Testis (tissue), 2 donors: ENCODE measurements around the gene PPP1CB.

Source experiments
- CTCF ChIP-seq, 3 experiments: fragments of 450-650 bp in 2 of 3; fragments of 200-600 bp in 1 of 3; sonication (generic) in 1 of 3; IDR thresholded peaks; one replicate each; pipeline ENCODE4 v1.5.1; 2016 to 2019; ENCODE audit warnings: antibody characterized with exemption in 3 of 3, mild to moderate bottlenecking in 2 of 3, moderate library complexity in 1 of 3
- POLR2A ChIP-seq: fragments of 450-650 bp; IDR thresholded peaks from one replicate; pipeline ENCODE4 v1.6.1; 2017; ENCODE audit warnings: antibody characterized with exemption, mild to moderate bottlenecking, moderate library complexity

GRCh38 chr2:28745876-28746275 is 5.8 kb upstream of the PPP1CB start:
- no peak for TF ChIP-seq CTCF (IDR thresholded peaks at IDR 0.05)
- TF ChIP-seq POLR2A = no peak
